PC-9 (cell line): ENCODE results near the gene LARGE1. TPM values are rescaled to one million over a fixed set of nuclear protein-coding genes. Genes with fewer than 3 reads are reported as not detected.

Source experiments
- BruUV-seq: library from RNA; stranded (reverse); fragments of 400-500 nt; replicated peaks from 2 replicates; lab custom pipeline; 2021; lab: Mats Ljungman, UMichigan
- CTCF ChIA-PET: fragments of 300-600 bp; sonication (Branson Sonifier 250); formaldehyde crosslinking; loops from one replicate; lab custom pipeline; 2022; ENCODE audit warnings: antibody characterized with exemption; lab: Charles Lee
- POLR2A ChIA-PET: fragments of 300-600 bp; sonication (Branson Sonifier 250); formaldehyde crosslinking; loops from one replicate; lab custom pipeline; 2022; ENCODE audit warnings: antibody characterized with exemption; ENCODE audit not compliant: unreplicated experiment; lab: Charles Lee
- DNase-seq, 2 experiments: peaks; one replicate each; pipeline versions ENCODE4 v3.0.0 to v3.0.0-alpha.2; 2015 to 2022; ENCODE audit warnings: mixed read lengths in 1 of 2
- H2AFZ ChIP-seq: fragments of 200-600 bp; sonication (generic); 2 replicates; pipeline ENCODE4 v1.8.1; 2017; ENCODE audit warnings: antibody characterized with exemption
- H3F3A ChIP-seq: fragments of 200-600 bp; sonication (generic); 2 replicates; pipeline ENCODE4 v1.8.1; 2017; ENCODE audit warnings: antibody characterized with exemption, mild to moderate bottlenecking, low read depth; ENCODE audit not compliant: insufficient read depth
- H3K27ac ChIP-seq: fragments of 200-600 bp; sonication (generic); 2 replicates; pipeline ENCODE4 v1.6.1; 2016; ENCODE audit warnings: mixed run types
- H3K27me3 ChIP-seq: fragments of 200-600 bp; sonication (generic); 2 replicates; pipeline ENCODE4 v1.6.1; 2016; ENCODE audit warnings: low read depth, mixed run types; ENCODE audit not compliant: insufficient read depth
- H3K36me3 ChIP-seq: fragments of 200-600 bp; sonication (generic); 2 replicates; pipeline ENCODE4 v1.6.1; 2016; ENCODE audit warnings: low read depth, mixed run types
- H3K4me1 ChIP-seq: fragments of 200-600 bp; sonication (generic); replicated peaks from 2 replicates; pipeline ENCODE4 v1.6.1; 2016; ENCODE audit warnings: mixed run types; ENCODE audit not compliant: insufficient read depth
- H3K4me2 ChIP-seq: fragments of 200-600 bp; sonication (generic); 2 replicates; pipeline ENCODE4 v1.6.1; 2017; ENCODE audit warnings: mixed run types
- H3K4me3 ChIP-seq: fragments of 200-600 bp; sonication (generic); 2 replicates; pipeline ENCODE4 v1.6.1; 2016; ENCODE audit warnings: mixed run types
- H3K79me2 ChIP-seq: fragments of 200-600 bp; sonication (generic); 2 replicates; pipeline ENCODE4 v1.6.1; 2017; ENCODE audit warnings: low read depth, mixed run types
- H3K9me2 ChIP-seq: fragments of 200-600 bp; sonication (generic); 2 replicates; pipeline ENCODE4 v1.8.1; 2017; ENCODE audit warnings: mild to moderate bottlenecking; ENCODE audit not compliant: insufficient read depth
- H3K9me3 ChIP-seq: fragments of 200-600 bp; sonication (generic); 2 replicates; pipeline ENCODE4 v1.8.1; 2016; ENCODE audit warnings: low read depth; ENCODE audit not compliant: insufficient read depth
- H4K20me1 ChIP-seq: fragments of 200-600 bp; sonication (generic); 2 replicates; pipeline ENCODE4 v1.8.1; 2017; ENCODE audit not compliant: insufficient read depth
- EZH2 ChIP-seq: fragments of 200-600 bp; sonication (generic); IDR thresholded peaks from 2 replicates; pipeline ENCODE4 v1.8.0; 2017; ENCODE audit warnings: antibody characterized with exemption, low read depth
- intact Hi-C: fragments of 100-400 bp; cut with micrococcal nuclease; formaldehyde crosslinking; loops from one replicate; pipeline ENCODE4 v1.10.0; 2022; ENCODE audit not compliant: unreplicated experiment
- total RNA-seq: library from RNA; stranded (reverse); gene quantifications from 2 replicates; pipeline ENCODE4 v1.2.3, GENCODE V29; 2021
- TF ChIP-seq, protein P1 (sequence below): fragments of 200-600 bp; sonication (generic); conservative IDR thresholded peaks from 2 replicates; pipeline ENCODE4 v1.6.1; 2017; ENCODE audit warnings: mixed run types, antibody characterized with exemption, mild to moderate bottlenecking, moderate library complexity

LARGE1 gene
- total RNA-seq, 1 experiment from 2014 or later: 12.5 TPM

DNA sequence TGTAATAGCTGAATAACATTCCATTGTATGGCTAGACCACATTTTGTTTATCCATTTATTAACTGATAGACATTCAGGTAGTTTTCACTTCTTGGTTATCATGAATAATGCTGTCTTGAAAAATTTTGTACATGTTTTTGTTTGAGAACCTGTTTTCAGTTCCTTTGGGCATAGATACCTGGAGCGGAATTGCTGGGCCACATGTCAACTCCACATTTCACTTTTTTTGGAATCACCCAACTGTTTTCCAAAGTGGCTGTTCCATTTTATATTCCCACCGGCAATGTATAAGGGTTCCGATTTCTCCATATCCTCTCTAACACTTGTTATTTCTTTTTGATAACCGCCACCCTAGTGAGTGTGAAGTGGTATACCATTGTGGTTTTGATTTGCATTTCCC, 184.3 kb downstream of the LARGE1 start:
- no TSS peak for BruUV-seq

DNA sequence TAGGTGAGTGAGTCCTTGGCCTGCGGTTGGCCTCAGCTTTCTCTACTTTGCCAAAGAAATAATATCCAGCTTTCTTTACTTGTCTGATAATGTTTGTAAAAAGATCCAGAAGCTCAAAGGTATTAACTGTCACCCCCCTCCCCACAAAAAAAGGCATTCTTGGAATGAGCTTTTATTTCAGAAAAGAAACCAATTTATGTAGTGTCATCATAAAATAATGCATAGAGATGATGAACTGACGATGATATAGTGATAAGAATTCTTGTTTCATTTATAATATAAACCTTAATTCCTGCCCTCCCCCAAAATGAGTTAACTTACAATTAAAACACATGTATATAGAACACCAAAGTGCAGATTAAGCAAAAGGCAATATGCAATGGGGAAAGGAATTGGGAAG, 191.4 kb downstream of the LARGE1 start:
- Histone ChIP-seq H3K9me3 (no peaks in the 10 kb centered on the region), H2AFZ (no peak overlapping the region), H3K36me3 (no peaks in the 10 kb centered on the region), H3K27me3 (no peaks in the 10 kb centered on the region), H3K27ac (no peak overlapping the region), H3F3A (no peaks in the 10 kb centered on the region), H4K20me1 (no peaks in the 10 kb centered on the region), H3K4me2 (no peak overlapping the region), H3K9me2 (no peaks in the 10 kb centered on the region), H3K4me3 (no peak overlapping the region), H3K4me1 (no peaks in the 10 kb centered on the region), H3K79me2 (no peaks in the 10 kb centered on the region)
- peak in 1 of 2 experiments; percentile 31 for DNase-seq
- CTCF ChIA-PET: no interaction called here
- no peak for TF ChIP-seq EZH2
- TF ChIP-seq, protein P1, sequence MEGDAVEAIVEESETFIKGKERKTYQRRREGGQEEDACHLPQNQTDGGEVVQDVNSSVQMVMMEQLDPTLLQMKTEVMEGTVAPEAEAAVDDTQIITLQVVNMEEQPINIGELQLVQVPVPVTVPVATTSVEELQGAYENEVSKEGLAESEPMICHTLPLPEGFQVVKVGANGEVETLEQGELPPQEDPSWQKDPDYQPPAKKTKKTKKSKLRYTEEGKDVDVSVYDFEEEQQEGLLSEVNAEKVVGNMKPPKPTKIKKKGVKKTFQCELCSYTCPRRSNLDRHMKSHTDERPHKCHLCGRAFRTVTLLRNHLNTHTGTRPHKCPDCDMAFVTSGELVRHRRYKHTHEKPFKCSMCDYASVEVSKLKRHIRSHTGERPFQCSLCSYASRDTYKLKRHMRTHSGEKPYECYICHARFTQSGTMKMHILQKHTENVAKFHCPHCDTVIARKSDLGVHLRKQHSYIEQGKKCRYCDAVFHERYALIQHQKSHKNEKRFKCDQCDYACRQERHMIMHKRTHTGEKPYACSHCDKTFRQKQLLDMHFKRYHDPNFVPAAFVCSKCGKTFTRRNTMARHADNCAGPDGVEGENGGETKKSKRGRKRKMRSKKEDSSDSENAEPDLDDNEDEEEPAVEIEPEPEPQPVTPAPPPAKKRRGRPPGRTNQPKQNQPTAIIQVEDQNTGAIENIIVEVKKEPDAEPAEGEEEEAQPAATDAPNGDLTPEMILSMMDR: no peak
- intact Hi-C loops: no loop called here
- no TSS peak for BruUV-seq
- POLR2A ChIA-PET: no interaction called here

More for the DNA sequence above, 184.3 kb downstream of the LARGE1 start:
- H2AFZ ChIP-seq: no peak overlapping the region
- no peaks in the 10 kb centered on the region for H3K4me1 ChIP-seq
- TF ChIP-seq, protein P1: no peak
- TF ChIP-seq EZH2: no peak
- no peaks in the 10 kb centered on the region; the same call in 1 of the 2 replicates for H4K20me1 ChIP-seq
- no peaks in the 10 kb centered on the region for H3F3A ChIP-seq
- H3K9me3 ChIP-seq: no peaks in the 10 kb centered on the region
- DNase-seq: peak in 1 of 2 experiments; percentile 23
- H3K36me3 ChIP-seq: no peaks in the 10 kb centered on the region
- no peaks in the 10 kb centered on the region for H3K27me3 ChIP-seq
- no peak overlapping the region for H3K4me3 ChIP-seq
- H3K4me2 ChIP-seq: no peak overlapping the region
- intact Hi-C loops: no loop called here
- no peak overlapping the region for H3K27ac ChIP-seq
- H3K9me2 ChIP-seq: no peaks in the 10 kb centered on the region
- H3K79me2 ChIP-seq: no peaks in the 10 kb centered on the region
- ChIA-PET POLR2A (no interaction called here), CTCF (no interaction called here)

DNA sequence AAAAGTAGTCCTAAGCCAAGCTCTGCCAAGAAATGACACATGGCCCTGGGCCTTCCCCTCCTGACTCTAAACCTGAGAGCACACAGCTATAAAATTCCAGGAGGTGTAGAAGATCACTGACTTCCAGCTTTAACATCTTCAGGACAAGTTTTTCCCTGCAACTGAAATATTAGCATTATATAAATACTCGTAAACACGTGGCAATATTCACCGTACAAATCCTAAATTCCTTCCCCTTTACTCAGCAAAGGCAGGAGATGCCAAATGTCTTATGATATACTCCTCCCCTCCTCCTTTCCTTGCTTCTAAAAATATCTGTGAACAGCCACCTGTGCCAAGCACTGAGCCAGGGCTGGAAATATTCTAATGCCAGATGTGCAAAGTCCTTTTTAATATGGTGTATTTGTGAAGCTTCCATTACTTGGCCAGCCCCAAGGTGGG, 194.0 kb downstream of the LARGE1 start:
- Histone ChIP-seq H3K9me3 (no peaks in the 10 kb centered on the region), H3K27ac (no peak overlapping the region), H3K36me3 (no peaks in the 10 kb centered on the region), H3K4me3 (no peak overlapping the region), H3K27me3 (no peaks in the 10 kb centered on the region), H3K9me2 (no peaks in the 10 kb centered on the region), H3K79me2 (no peaks in the 10 kb centered on the region), H4K20me1 (no peaks in the 10 kb centered on the region), H3K4me1 (no peaks in the 10 kb centered on the region), H3F3A (no peaks in the 10 kb centered on the region), H3K4me2 (no peak overlapping the region), H2AFZ (no peak overlapping the region)
- ChIA-PET POLR2A (interaction anchor here (0.6 kb wide), 2 partner anchors 250 to 1314 kb away, joined by 4 to 7 read pairs; no protein-coding TSS in a partner anchor), CTCF (no interaction called here)
- no peak for TF ChIP-seq EZH2
- TF ChIP-seq, protein P1: no peak
- peak in 1 of 2 experiments; percentile 31 for DNase-seq
- no TSS peak for BruUV-seq
- intact Hi-C loops: no loop called here
